ENCODE data around the gene MFSD6L.
"Not testable (repeated sequence)": the region's sequence is repeated elsewhere in the genome, so short reads cannot be mapped to it uniquely, and the experiment has no call there.

MFSD6L gene

DNA sequence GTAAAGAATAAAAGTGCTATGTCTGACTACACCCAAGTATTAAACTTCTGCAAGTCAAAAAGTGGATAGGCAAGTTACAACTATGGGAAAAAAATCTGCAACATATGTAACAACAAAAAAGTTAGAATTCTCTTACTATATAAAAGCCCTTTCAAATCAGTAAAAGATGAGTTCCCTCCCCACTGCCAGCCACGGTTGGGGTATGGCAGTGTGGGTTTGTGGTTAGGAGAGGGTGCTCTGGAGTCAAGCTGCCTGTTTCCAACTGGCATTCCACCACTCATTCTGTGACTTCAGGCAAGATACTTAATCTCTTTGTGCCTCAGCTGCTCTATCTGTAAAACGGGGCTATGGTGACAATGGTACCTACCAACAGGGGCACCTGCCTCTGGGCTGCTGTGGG is 26.6 kb upstream of the MFSD6L start:
- DNase-seq = no peak

- no peak for DNase-seq
Measured at GRCh38 chr17:8823279-8823678, 24.1 kb upstream of the MFSD6L start.

GRCh38 chr17:8822401-8823035 is 23.4 kb upstream of the MFSD6L start:
- DNase-seq = no peak

DNA sequence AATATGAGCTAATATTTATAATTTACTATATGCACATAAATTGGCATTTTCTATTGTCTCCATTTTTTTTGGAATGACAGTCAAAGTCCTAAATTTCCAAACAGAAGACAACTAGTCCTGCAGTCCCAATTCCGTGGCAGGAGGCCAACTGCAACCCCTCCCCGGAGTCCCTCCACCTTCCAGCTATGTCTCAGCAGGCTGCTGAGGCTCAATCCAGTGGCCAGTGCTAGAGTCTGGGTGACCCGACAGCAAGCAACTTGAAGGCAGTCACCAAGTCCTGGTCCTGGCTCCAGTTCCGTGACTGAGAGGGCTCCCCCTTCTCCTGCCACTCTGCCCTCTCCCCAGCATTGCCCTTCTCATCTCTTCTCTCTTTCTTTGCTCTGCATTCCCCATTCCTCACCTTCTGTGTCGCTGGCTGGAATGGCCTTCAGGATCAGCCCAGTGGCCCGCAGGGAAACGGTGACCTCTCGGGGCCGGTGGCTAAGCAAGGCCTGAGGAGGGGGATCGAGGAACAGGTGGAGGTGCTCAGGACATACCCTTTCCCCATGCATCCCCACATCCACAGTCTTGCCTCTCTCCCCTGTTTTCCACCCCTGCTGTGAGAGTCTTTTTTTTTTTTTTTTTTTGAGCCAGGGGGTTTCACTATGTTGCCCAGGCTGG is 22.4 kb upstream of the MFSD6L start:
- DNase-seq = no peak

DNA sequence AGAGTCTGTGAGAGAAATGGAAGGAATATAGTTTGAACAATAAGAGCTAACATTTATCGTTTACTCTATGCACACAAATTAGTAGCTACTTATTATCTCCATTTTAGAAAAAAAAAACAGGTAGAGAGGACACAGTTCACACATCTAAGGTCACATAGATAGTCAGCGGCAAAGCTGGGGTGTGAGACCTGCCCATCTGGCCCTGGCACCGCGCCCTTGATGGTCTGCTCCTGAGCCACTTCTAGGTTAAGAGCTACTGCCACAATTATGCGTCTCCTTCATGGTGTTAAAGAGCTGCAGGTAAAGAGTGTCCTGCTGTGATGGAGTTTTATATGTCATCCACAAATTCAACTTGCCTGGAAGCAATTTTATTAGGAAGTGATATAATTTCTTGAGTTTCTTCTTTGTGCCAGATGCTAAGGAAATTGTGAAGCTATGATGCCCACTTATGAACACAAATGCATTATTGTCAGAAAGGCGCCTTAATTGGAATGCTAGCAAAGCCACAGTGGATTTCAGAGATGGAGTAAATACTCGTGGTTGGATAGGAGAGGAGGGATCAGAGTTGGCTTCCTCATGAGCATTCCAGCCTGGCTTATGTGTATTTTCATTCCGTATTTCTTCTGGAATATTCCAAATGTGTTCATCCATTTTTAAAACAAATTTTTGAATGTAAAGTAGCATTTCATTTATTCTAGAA is 21.3 kb upstream of the MFSD6L start:
- DNase-seq = no peak

DNA sequence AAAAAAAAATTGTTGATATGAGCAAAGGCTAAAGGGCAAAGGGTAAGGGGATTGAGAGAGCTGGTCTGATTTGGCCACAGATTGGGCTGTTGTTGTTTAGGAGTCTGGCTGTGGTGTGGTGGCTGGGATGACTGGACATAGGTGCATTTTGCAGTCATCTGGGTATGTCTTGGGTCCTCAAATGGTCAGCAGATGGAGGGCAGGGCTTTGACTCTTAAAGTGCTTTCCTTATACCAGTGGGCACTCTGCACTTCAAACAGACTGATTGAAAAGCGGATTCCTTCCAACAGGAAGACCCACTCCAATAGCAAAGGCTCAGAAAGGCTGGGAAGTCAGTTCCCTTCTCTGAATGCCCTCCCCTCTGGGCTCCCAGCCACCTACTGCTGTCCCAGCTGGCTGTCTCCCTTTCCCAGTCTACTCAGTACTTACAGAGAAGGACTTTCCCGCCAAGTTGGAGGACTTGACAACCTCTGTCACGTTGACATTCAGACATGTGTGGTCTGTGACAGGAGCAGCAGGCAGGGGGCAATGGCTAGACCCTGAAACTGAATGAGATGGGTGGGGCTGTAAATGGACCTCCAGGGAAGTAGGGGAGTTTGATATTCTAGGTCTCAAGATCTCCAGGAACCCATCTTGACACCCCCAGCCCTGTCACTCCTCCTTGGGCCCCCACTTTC is 19.6 kb upstream of the MFSD6L start:
- no peak for DNase-seq

GRCh38 chr17:8818047-8818446 is 18.9 kb upstream of the MFSD6L start:
- no peak for DNase-seq

GRCh38 chr17:8806926-8807550 is 7.9 kb upstream of the MFSD6L start:
- DNase-seq = no peak

DNA sequence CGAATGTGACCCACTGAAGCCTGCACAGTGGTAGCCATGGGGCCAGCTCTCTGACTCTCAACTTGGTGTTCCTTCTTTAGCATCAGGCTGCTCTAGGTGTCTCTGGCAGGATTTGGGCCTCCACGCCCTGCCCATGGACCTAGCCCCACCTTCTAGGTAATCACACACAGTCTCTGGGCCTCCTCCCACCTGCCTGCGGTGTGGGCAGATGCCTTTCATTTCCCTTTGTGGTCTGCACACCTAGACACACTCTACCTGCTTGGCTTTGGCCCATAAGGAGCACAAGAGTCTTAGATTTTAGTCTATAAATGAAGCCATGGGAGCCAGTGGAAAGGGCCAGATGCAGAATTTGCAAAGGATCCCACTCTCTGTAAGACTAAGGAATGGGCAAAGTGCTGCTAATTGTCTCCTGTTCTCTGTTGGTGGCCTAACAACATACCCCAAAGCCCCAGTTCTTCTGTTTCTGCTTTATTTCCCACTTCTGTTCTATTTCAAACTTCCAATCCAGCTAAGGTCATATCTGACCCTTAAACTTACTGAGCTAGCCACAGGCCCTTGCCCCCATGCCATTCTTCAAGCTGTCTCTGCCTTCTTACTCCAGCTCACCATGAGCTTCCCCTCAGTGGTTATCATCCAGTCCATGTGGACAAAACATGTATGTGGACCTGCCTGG is 7.2 kb upstream of the MFSD6L start:
- DNase-seq = no peak

GRCh38 chr17:8805396-8805795 is 6.2 kb upstream of the MFSD6L start:
- DNase-seq = not testable (repeated sequence)

GRCh38 chr17:8803531-8804420 is 4.6 kb upstream of the MFSD6L start:
- no peak for DNase-seq

DNA sequence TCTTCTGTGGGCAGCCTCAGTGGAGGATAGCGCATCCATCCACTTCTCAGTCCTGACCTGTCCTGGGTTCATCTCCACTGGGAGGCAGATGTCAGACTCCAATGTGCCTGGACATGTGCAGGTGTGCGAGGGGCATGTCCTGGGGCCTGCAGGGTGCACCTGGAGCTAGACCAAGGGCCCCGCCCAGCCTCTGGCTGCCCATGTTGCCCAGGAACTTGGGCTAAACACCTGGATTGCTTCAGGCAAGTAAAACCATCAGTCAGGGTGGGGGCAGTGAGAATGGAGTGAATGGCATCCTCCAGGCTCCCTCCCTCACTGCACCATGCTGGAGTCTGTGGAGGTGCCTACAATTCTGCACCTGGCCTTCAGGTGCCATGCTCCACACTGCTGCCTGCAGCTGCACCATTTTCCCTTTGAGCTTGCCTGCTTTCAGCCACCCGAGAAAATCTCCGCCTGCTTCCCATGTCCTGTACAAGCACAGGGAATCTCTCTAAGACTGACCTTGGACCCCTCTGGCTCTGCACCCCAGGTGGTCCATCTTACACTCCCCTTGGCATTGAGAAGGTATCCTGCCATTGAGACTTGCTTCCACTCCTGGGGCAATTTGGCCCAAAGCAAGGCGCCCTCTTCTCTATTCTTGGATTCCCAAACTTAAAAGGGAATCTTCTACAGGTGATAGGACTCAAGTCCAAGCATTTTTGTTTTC is 2.1 kb upstream of the MFSD6L start:
- DNase-seq = no peak

DNA sequence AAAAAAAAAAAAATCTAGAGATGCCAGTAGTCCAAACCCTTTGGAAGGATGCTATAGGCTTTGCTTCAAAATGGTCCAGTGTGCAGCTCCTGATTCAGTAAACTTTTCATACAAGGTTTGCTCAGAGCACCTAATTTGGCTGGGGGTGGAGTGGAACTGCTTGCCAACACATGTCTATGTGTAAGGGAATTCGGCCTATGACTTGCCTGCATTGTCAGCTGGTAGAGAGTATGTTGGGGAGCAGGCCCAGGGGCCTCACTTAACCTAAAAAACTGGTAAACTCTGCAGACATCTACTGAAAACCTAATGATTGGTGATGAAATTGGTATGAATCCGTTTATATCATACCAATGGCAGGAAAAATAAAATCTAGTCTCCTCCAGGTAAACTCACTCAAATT is 1.5 kb upstream of the MFSD6L start:
- DNase-seq = no peak

DNA sequence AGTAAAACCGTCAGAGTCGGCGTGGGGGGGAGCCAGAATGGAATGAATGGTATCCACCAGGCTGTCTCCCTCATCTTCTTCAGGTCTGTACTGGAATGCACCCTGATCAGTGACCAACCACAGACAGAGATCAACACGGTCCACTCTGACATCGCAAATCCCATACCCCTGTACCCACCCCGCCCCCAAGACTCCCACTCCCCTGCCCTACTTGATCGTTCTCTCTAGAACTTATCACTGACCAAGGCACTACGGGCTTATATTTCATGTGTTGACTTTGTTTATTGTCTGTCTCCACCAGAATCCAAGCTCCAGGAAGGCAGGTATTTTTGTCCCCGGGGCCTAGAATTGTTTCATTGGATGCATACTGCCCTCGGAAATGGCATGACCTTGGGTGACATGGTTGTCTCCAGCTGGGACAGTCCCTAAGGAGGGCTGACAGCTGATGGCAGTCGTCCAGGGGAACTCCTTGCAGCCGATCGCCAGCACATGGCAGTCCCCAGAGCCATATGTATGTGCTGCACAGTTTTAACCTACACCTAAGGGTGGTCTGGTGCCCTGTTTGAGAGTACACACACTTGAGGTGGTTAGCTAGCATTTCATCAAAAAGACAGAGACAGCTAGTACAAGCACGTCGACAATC is 526 bp upstream of the MFSD6L start:
- no peak for DNase-seq

DNA sequence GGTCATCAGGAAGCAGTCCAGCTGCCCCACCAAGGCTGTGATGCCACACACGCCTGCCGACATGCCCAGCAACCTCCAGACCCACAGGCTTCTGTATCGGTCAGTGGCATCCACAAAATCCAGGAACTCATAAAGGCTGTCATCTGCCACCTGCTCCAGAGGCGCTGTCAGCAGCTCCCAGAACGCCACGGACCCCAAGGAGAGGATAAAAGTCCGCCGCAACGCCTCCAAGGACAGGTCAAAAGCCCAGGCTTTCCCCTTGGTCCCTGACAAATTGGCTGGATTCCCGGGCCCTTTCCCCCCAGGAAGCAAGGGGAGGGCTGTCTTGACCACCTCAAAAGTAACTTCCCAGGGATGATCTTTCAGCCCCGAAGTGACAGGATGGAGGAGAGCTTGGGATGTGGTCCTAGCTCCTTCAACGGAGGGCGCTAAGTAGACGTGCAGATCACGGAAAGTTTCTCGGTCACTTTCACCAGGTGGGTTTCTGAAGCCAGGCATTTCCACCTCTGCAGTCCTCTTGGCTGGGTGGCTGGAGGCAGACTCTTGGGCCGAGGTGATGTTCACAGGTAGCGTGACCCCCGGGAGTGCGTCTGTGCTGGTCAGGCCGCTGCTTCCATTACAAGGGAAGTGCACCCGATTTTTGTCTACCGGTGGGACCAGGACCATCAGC is 854 bp downstream of the MFSD6L start:
- DNase-seq = no peak

GRCh38 chr17:8797621-8798175 is 1.5 kb downstream of the MFSD6L start:
- no peak for DNase-seq

- no peak for DNase-seq
Measured at GRCh38 chr17:8794636-8795035, 4.5 kb downstream of the MFSD6L start.

- no peak for DNase-seq
Measured at GRCh38 chr17:8793649-8794048, 5.5 kb downstream of the MFSD6L start.

DNA sequence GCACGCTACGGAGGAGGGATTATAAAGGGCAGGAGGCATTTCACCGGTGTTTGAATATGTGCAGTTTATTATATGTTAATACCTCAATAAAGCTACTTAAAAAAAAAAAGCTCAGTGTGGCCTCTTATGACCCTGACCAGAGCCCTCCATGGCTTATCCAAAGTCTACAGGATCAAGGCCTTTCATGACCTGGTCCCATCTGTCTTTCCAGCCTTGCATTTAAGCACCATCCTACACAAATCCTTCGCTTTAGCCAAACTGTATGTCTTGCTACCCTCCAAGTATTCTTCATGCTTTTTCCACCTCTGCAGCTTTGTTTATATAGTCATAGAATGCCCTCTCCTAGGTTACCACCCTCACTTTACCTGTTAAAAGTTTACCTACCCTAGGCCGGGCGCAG is 6.5 kb downstream of the MFSD6L start:
- no peak for DNase-seq

DNA sequence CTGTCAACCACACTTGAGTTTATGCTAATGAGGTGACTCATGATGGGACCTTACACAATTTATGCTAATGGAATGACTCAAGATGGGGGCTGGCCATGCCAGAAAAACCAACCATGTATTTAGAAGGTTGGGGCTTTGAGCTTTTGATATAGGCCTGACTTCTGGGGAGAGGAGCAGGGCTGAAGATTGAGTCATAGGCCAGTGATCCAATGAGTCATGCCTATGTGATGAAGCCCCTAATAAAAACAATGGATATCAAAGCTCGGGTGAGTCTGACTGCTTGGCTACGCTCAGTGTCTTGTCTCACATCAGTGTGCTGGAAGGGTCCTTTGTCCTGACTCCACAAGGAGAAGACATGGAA is 7.3 kb downstream of the MFSD6L start:
- DNase-seq = no peak

All from activated gamma-delta T cell treated with Interleukin-2 at 50 U/mL for 16 hours (primary cell).